Stimulated activated CD4-positive, alpha-beta T cell treated with anti-CD3 and anti-CD28 coated beads, Interleukin-4, amount 100 ng/mL, for 4 hours (primary cell): ENCODE data around the gene HPCAL1.
"Not testable (repeated sequence)": the region's sequence is repeated elsewhere in the genome, so short reads cannot be mapped to it uniquely, and the experiment has no call there.

Experiments used
- DNase-seq, 2 experiments: peaks; one replicate each; pipeline ENCODE4 v3.0.0-alpha.2; 2020

Gene HPCAL1

GRCh38 chr2:10428355-10428754, 125.7 kb downstream of the HPCAL1 start:
- no peak for DNase-seq

- DNase-seq = no peak
Observed at GRCh38 chr2:10428924-10429323, 126.2 kb downstream of the HPCAL1 start.

GRCh38 chr2:10430886-10431622, 128.3 kb downstream of the HPCAL1 start:
- no peak for DNase-seq

- no peak for DNase-seq
Observed at GRCh38 chr2:10431797-10432196, 129.1 kb downstream of the HPCAL1 start.

- no peak for DNase-seq
Observed at GRCh38 chr2:10432311-10433181, 129.8 kb downstream of the HPCAL1 start.

- DNase-seq = no peak
Observed at GRCh38 chr2:10433264-10433946, 130.7 kb downstream of the HPCAL1 start.

- DNase-seq = no peak
Observed at GRCh38 chr2:10433947-10434885, 131.5 kb downstream of the HPCAL1 start.

- peak; percentile 57 to 75 for DNase-seq
Observed at GRCh38 chr2:10434886-10435819, 132.4 kb downstream of the HPCAL1 start.

- DNase-seq = no peak
Observed at GRCh38 chr2:10435820-10436204, 133.1 kb downstream of the HPCAL1 start.

GRCh38 chr2:10436583-10437110, 133.9 kb downstream of the HPCAL1 start:
- no peak for DNase-seq

- DNase-seq = no peak
Observed at GRCh38 chr2:10437806-10438205, 135.1 kb downstream of the HPCAL1 start.

GRCh38 chr2:10438688-10439087, 136.0 kb downstream of the HPCAL1 start:
- no peak for DNase-seq

- DNase-seq = no peak
Observed at GRCh38 chr2:10439185-10439879, 136.6 kb downstream of the HPCAL1 start.

GRCh38 chr2:10439971-10440370, 137.3 kb downstream of the HPCAL1 start:
- no peak for DNase-seq

GRCh38 chr2:10440736-10441135, 138.0 kb downstream of the HPCAL1 start:
- DNase-seq = no peak

- DNase-seq = no peak
Observed at GRCh38 chr2:10441948-10442347, 139.2 kb downstream of the HPCAL1 start.

- not testable (repeated sequence) for DNase-seq
Observed at GRCh38 chr2:10442469-10443126, 139.9 kb downstream of the HPCAL1 start.

GRCh38 chr2:10444463-10444862, 141.8 kb downstream of the HPCAL1 start:
- DNase-seq = no peak

GRCh38 chr2:10446631-10447030, 143.9 kb downstream of the HPCAL1 start:
- DNase-seq = no peak
